ENCODE results near the gene PPIL1.

PPIL1 gene

DNA sequence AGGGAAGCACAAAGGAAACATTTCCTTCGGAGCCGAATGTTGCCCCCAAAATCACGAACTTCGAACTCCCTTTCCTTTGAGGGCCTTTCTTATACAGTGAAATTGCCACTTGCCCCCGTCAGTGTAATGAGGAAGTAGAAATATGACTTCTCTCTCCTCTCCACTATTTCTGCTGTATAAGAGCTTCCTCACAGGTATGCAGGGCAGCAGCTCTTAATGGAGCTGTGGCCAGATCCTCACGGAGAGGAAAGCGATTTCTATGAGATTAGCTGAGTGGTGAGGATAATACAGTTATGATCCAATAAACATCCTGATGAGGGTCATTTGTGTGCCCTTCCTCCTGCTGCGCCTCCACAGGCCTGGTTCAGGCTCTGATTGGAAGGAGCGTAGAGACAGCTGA is 24.6 kb downstream of the PPIL1 start:
- TF ChIP-seq, protein P1, sequence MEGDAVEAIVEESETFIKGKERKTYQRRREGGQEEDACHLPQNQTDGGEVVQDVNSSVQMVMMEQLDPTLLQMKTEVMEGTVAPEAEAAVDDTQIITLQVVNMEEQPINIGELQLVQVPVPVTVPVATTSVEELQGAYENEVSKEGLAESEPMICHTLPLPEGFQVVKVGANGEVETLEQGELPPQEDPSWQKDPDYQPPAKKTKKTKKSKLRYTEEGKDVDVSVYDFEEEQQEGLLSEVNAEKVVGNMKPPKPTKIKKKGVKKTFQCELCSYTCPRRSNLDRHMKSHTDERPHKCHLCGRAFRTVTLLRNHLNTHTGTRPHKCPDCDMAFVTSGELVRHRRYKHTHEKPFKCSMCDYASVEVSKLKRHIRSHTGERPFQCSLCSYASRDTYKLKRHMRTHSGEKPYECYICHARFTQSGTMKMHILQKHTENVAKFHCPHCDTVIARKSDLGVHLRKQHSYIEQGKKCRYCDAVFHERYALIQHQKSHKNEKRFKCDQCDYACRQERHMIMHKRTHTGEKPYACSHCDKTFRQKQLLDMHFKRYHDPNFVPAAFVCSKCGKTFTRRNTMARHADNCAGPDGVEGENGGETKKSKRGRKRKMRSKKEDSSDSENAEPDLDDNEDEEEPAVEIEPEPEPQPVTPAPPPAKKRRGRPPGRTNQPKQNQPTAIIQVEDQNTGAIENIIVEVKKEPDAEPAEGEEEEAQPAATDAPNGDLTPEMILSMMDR (conservative IDR thresholded peaks at IDR 0.05; ENCODE audit: control insufficient read depth, insufficient read depth, low read depth, low read length) = no peak
- H3K4me3 ChIP-seq (ENCODE audit: control insufficient read depth, low read depth, low read length) = no peak overlapping the region
- DNase-seq (ENCODE audit: low read depth) = no peak

DNA sequence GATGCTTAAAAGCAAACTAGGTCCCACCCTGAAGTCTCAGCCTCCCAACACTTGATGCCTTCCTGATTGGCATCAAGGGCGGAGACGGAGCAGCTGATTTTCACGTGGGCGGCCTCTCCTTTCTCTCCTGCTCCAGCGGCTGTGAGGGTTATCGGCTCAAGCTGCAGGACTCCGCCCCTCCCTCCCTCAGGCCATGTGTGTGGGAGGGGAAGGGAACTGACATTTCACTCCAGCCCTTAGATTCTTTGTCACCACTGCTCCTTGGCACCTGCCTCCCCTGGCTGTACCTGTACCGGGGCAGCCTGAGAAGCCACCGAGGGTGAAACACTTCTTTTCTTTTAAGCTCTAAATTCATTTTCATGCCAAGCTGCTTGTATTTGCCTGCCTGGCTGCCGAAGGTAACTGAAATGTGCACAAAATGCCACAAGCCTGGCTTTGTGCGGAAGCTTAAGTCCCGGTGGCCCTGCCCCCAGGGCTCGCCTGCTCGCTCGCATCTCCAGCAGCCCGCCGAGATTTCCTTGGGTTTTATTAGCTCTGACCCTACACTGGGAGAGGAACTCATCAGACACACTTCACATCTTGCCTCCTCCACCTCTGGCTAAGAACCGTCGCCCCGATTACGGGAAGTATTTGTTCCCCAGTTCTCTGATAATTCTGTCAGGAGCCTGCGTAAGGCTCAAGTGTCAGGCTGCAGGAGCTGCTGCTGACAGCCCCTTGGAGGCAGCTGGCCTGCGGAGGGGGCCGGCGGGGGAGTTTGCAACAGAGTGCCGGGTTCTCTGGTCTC is 25.8 kb downstream of the PPIL1 start:
- no peak for DNase-seq (ENCODE audit: low read depth)
- no peak overlapping the region for H3K4me3 ChIP-seq (ENCODE audit: control insufficient read depth, low read depth, low read length)
- TF ChIP-seq, protein P1 (conservative IDR thresholded peaks at IDR 0.05; ENCODE audit: control insufficient read depth, insufficient read depth, low read depth, low read length) = no peak

DNA sequence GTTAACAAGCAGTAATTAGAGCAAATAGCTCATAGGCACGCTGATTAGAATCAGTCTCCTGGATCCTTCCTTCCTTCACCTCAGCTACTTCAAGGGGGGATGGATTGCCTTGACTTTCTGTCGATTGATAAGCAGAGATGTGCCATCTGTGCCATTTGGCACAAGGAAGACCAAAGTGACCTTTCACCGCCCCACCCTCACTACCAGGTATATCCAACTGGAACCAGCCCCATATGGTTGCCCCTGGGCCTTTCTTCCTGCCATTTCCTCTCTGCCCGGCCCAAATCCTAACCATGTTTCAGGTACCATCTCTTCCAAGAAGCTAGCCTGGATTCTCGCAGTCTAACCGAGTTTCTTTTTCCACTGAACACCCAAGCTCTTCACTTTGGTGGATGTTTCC is 26.6 kb downstream of the PPIL1 start:
- no peak overlapping the region for H3K4me3 ChIP-seq (ENCODE audit: control insufficient read depth, low read depth, low read length)
- no peak for DNase-seq (ENCODE audit: low read depth)
- TF ChIP-seq, protein P1 (conservative IDR thresholded peaks at IDR 0.05; ENCODE audit: control insufficient read depth, insufficient read depth, low read depth, low read length) = no peak

DNA sequence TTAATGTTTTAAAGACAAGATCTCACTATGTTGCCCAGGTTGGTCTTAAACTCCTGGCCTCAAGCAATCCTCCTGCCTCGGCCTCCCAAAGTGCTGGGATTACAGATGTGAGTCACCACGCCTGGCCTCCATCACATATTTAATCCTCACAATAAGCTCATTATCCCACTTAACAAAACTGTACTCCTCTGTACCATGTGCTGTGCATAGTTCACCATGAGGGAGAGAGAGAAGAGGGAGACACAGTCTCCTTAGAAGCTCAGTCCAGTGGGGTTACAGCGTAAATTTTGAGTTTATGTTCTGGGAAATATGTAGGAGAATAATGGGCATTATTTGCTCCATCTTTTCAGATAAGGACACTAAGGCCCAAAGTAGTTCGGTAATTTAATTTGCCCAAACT is 27.5 kb downstream of the PPIL1 start:
- no peak overlapping the region for H3K4me3 ChIP-seq (ENCODE audit: control insufficient read depth, low read depth, low read length)
- no peak for DNase-seq (ENCODE audit: low read depth)
- TF ChIP-seq, protein P1 (conservative IDR thresholded peaks at IDR 0.05; ENCODE audit: control insufficient read depth, insufficient read depth, low read depth, low read length) = no peak

DNA sequence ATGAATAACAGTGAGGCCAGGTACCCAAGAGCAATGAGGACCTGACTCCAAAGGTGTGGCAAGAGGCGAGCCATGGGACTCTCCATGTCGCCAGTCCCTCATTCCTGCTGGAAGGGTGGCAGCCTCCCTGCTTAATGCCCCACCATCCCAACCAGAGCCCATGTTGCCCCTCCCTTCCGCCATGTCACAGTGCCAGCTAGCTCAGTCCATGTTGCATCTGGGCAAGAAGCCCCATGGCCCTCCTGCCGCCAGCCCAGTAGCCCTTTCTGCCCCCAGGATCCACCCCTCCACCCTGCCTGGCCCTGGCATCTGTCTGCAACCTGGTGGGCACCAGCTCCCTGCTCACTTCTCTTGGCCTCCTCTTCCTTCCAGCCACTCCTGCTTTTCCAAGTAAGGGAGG is 29.4 kb downstream of the PPIL1 start:
- no peak for DNase-seq (ENCODE audit: low read depth)
- TF ChIP-seq, protein P1 (conservative IDR thresholded peaks at IDR 0.05; ENCODE audit: control insufficient read depth, insufficient read depth, low read depth, low read length) = no peak
- H3K4me3 ChIP-seq (ENCODE audit: control insufficient read depth, low read depth, low read length) = no peak overlapping the region

DNA sequence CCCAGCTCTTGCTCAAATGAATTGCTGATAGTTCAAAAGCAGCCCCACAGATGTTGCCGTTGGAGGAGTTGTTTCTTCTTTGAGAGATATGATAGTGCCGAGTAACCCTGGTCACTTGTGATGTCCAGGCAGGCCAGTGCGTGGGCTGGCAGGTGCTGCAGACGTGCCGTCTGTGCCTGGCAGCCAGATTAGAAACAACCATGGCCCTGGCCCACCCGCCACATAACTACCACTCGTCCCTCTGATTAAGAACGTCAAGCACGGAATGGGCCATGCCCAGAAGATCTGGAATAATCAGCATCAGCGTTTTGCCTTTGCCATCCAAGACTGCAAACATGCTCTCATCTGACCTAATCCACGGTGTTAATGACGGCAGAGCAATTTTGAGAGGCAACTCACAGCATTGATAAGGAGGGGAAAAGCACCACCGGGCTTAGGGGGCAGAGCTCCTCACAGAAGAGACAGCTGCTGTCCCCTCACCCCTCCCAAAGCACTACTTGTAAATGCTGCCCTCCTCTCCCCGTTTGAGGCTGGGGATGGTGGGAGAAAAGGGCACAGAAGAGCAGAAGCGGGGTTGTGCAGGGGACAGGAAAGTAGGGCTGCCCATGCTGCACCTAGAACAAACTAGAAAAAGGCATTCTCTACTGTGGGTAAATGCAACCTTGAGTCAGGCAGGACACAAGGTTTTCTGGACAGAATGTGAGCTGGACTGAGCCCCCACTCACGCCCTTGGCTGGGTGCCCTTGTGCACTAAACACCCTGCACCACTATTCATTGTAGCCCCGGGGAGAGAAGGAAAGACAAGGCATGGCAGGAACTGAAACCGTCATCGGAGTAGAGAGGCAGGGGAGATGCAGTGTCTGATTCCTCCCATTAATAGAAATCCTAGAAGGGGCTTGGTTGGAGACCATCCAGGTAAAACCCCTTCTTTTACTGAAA is 30.1 kb downstream of the PPIL1 start:
- no peak overlapping the region for H3K4me3 ChIP-seq (ENCODE audit: control insufficient read depth, low read depth, low read length)
- TF ChIP-seq, protein P1 (conservative IDR thresholded peaks at IDR 0.05; ENCODE audit: control insufficient read depth, insufficient read depth, low read depth, low read length) = no peak
- DNase-seq (ENCODE audit: low read depth) = no peak
